Kidney (tissue), 14 donors: Measurements from ENCODE around the gene FCGR3A. TPM values are rescaled to one million over a fixed set of nuclear protein-coding genes. Genes with fewer than 3 reads are reported as not detected.

ENCODE experiments used
- DNase-seq, 5 donors: peaks; one replicate each; pipeline ENCODE4 v3.0.0-alpha.2; 2013 to 2020
- FAIRE-seq: peaks from 2 replicates; lab custom pipeline; 2012; peaks lifted over from hg19 to GRCh38; lab: Jason Lieb, UNC
- H3K27ac ChIP-seq, 2 donors: one replicate each; pipeline ENCODE4 v1.7.0; 2013; ENCODE audit warnings: low read depth in 2 of 2, low read length in 2 of 2, inconsistent platforms in 1 of 2
- H3K27me3 ChIP-seq: one replicate; pipeline ENCODE4 v1.7.1; 2013; ENCODE audit warnings: low read length, inconsistent platforms; ENCODE audit not compliant: control insufficient read depth, insufficient read depth
- H3K36me3 ChIP-seq, 3 donors: one replicate each; pipeline versions ENCODE4 v1.7.0 to v1.7.1; 2013; ENCODE audit warnings: low read length in 3 of 3, control low read depth in 1 of 3, inconsistent platforms in 1 of 3; ENCODE audit not compliant: insufficient read depth in 3 of 3, control insufficient read depth in 2 of 3
- H3K4me1 ChIP-seq, 3 donors: one replicate each; pipeline versions ENCODE4 v1.7.0 to v1.7.1; 2013; ENCODE audit warnings: low read length in 3 of 3, inconsistent platforms in 1 of 3, low read depth in 1 of 3; ENCODE audit not compliant: control insufficient read depth in 2 of 3, insufficient read depth in 2 of 3
- H3K4me3 ChIP-seq, 3 donors: one replicate each; pipeline versions ENCODE4 v1.7.0 to v1.8.1; 2013; ENCODE audit warnings: low read length in 3 of 3, control low read depth in 1 of 3, inconsistent platforms in 1 of 3
- H3K9ac ChIP-seq, 3 donors: one replicate each; pipeline versions ENCODE4 v1.7.0 to v1.7.1; 2013; ENCODE audit warnings: low read length in 3 of 3, control low read depth in 1 of 3, inconsistent platforms in 1 of 3
- H3K9me3 ChIP-seq, 3 donors: one replicate each; pipeline versions ENCODE4 v1.7.0 to v1.7.1; 2013; ENCODE audit warnings: low read length in 3 of 3, control low read depth in 1 of 3, inconsistent platforms in 1 of 3; ENCODE audit not compliant: control insufficient read depth in 2 of 3, insufficient read depth in 1 of 3
- CTCF ChIP-seq: IDR thresholded peaks from 3 replicates; pipeline ENCODE4 v1.5.1; 2012; ENCODE audit warnings: mild to moderate bottlenecking, moderate library complexity, borderline replicate concordance; ENCODE audit not compliant: insufficient read depth; ENCODE audit errors: extremely low read depth
- intact Hi-C: fragments of 100-400 bp; cut with DNase I; formaldehyde crosslinking; loops from one replicate; pipeline ENCODE4 v1.11.1; 2022
- polyA plus RNA-seq: library from polyadenylated mRNA; stranded (reverse); fragments of 350-450 nt; fragmentation: Illumina TruSeq; extraction: RNeasy Lipid Tissue Mini Kit (QIAGEN cat#74804); gene quantifications from one replicate; pipeline ENCODE4 v1.2.3, GENCODE V29; 2014; ENCODE audit warnings: low read depth, low replicate concordance; ENCODE audit not compliant: insufficient read depth
- total RNA-seq: library from RNA; stranded (reverse); fragmentation: NEBNext Ultra II Directional; extraction: Animal tissue kit (Norgen Biotek cat#: 25700); gene quantifications from one replicate; pipeline ENCODE4 v1.2.1, GENCODE V29; 2021
- donor health status: control.
- donor health status: control.
- donor health status: control.
- donor health status: control.
- donor health status: control.
- donor health status: DM: yes; HTN: yes; CAD: no.
- donor health status: Normal renal cell carcinoma (clear cell type).

Gene FCGR3A
- total and polyA plus RNA-seq, 2 donors from 2014 or later, result 12.2 to 41.7 TPM

GRCh38 chr1:161506336-161507223, 43.0 kb downstream of the FCGR3A start:
- DNase-seq, result peak in 3 of 5 donors; percentile 29 to 50 (median 37)
- intact Hi-C loops, result no loop called here
- TF ChIP-seq CTCF, result no peak
- no peaks in the 10 kb centered on the region for H3K27me3 ChIP-seq
- no peaks in the 10 kb centered on the region for H3K4me1 ChIP-seq
- H3K27ac ChIP-seq, result peak overlapping the region in 1 of 2 donors; percentile 53
- H3K4me3 ChIP-seq, result no peak overlapping the region
- no peaks in the 10 kb centered on the region for H3K9me3 ChIP-seq
- no peak for FAIRE-seq
- no peak overlapping the region for H3K9ac ChIP-seq
- no peaks in the 10 kb centered on the region for H3K36me3 ChIP-seq

GRCh38 chr1:161505686-161506085, 43.9 kb downstream of the FCGR3A start:
- Histone ChIP-seq H3K36me3 (no peaks in the 10 kb centered on the region), H3K9me3 (no peaks in the 10 kb centered on the region), H3K4me1 (no peaks in the 10 kb centered on the region), H3K27ac (peak overlapping the region in 1 of 2 donors; percentile 53), H3K4me3 (no peak overlapping the region), H3K9ac (no peak overlapping the region), H3K27me3 (no peaks in the 10 kb centered on the region)
- TF ChIP-seq CTCF, result no peak
- FAIRE-seq (no peak), DNase-seq (no peak)
- intact Hi-C loops, result no loop called here

- no peak for FAIRE-seq
- no peaks in the 10 kb centered on the region for H3K27me3 ChIP-seq
- no peaks in the 10 kb centered on the region for H3K9me3 ChIP-seq
- no peaks in the 10 kb centered on the region for H3K36me3 ChIP-seq
- no peak overlapping the region for H3K4me3 ChIP-seq
- H3K4me1 ChIP-seq, result no peaks in the 10 kb centered on the region
- TF ChIP-seq CTCF, result no peak
- H3K27ac ChIP-seq, result no peak overlapping the region
- intact Hi-C loops, result no loop called here
- no peak overlapping the region for H3K9ac ChIP-seq
- no peak for DNase-seq
Observed at GRCh38 chr1:161503394-161503748, 46.2 kb downstream of the FCGR3A start.
